Esophagus squamous epithelium (tissue), 5 donors: ENCODE results near the gene TNNI3. TPM values are rescaled to one million over a fixed set of nuclear protein-coding genes. Genes with fewer than 3 reads are reported as not detected.

Source experiments
- DNase-seq: peaks from one replicate; lab custom pipeline; 2025; lab: John Stamatoyannopoulos, UW
- H3K27ac ChIP-seq, 4 donors: fragments of 200-600 bp; sonication (generic); one replicate each; pipeline ENCODE4 v1.5.1; 2016 to 2019; ENCODE audit warnings: mild to moderate bottlenecking in 1 of 4
- H3K27me3 ChIP-seq, 4 donors: fragments of 200-600 bp; sonication (generic); 1 replicate in 3 of 4; 2 replicates in 1 of 4; pipeline versions ENCODE4 v1.5.1 to v1.6.0; 2017 to 2021; ENCODE audit warnings: antibody characterized with exemption in 1 of 4
- H3K36me3 ChIP-seq, 3 donors: fragments of 200-600 bp; sonication (generic); one replicate each; pipeline ENCODE4 v1.5.1; 2016 to 2019
- H3K4me1 ChIP-seq, 3 donors: fragments of 200-600 bp; sonication (generic); one replicate each; pipeline ENCODE4 v1.5.1; 2017 to 2019
- H3K4me3 ChIP-seq, 4 donors: fragments of 200-600 bp; sonication (generic); 1 replicate in 3 of 4; 2 replicates in 1 of 4; pipeline ENCODE4 v1.5.1; 2016 to 2019; ENCODE audit warnings: mild to moderate bottlenecking in 2 of 4, moderate library complexity in 1 of 4
- H3K9me3 ChIP-seq, 3 donors: fragments of 200-600 bp; sonication (generic); one replicate each; pipeline ENCODE4 v1.5.1; 2016 to 2019
- CTCF ChIP-seq, 6 experiments: fragments of 450-650 bp in 4 of 6; fragments of 200-600 bp in 2 of 6; sonication (generic) in 2 of 6; IDR thresholded peaks; one replicate each; pipeline ENCODE4 v1.5.1; 2016 to 2019; ENCODE audit warnings: antibody characterized with exemption in 6 of 6, mild to moderate bottlenecking in 4 of 6, moderate library complexity in 4 of 6
- POLR2A ChIP-seq, 4 donors: fragments of 450-650 bp; IDR thresholded peaks; one replicate each; pipeline ENCODE4 v1.6.1; 2017; ENCODE audit warnings: antibody characterized with exemption in 4 of 4, mild to moderate bottlenecking in 4 of 4, moderate library complexity in 3 of 4
- WGBS, 2 donors: methylation state at CpG; one replicate each; pipeline ENCODE4 v1.1.5; 2018; 5-methylcytosine and 5-hydroxymethylcytosine counted together
- intact Hi-C: fragments of 100-400 bp; cut with DNase I; formaldehyde crosslinking; loops from one replicate; pipeline ENCODE4 v1.15.0; 2022
- total RNA-seq, 4 donors: library from RNA; depleted of rRNA; stranded (reverse); fragments of >200 nt; gene quantifications; one replicate each; pipeline ENCODE4 v1.1.0, GENCODE V29; 2016
- donor health status: DM: yes; HTN: yes; CAD: no.

The TNNI3 gene
- total RNA-seq, 4 donors from 2014 or later, result not detected

DNA sequence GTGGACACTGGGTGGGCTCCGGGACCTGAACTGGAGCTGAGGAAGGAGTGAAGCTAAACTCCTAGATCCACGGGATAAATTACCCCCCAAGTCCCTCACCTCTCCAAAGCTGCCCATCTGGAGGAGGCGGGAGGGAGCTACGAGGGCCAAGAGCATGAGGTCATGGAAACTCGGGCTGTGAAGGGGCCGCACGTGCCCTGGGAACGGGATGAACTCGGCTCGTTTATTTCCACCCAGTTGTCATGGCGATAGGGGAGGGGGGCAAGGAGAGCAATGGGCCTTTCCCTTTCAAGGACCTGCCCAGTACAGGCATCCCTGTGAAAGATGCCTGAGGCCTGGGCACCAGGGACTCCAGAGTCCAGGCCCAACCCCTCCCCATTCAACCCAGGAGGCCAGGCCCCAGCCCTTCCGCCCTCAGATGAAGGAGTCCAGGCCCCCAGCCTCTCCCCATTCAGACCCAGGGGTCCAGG lies 43.9 kb downstream of the TNNI3 start:
- TF ChIP-seq CTCF (IDR thresholded peaks at IDR 0.05) (no peak), POLR2A (IDR thresholded peaks at IDR 0.05) (peak in 1 of 4 donors; percentile 28)
- intact Hi-C loops, result no loop called here
- Histone ChIP-seq H3K36me3 (peaks cover 0 to 36% (median 4%) of the 10 kb centered on the region in 3 donors), H3K4me1 (peaks cover 21 to 73% (median 43%) of the 10 kb centered on the region in 3 donors), H3K27me3 (no peaks in the 10 kb centered on the region), H3K27ac (peak overlapping the region; percentile 89 to 99 (median 94)), H3K4me3 (peak overlapping the region in 2 of 4 donors; percentile 14 to 27), H3K9me3 (no peaks in the 10 kb centered on the region)
- WGBS, 2 donors, result 44 to 71% methylated on average over 1 to 11 of the region's 12 CpGs
- DNase-seq, result no peak

DNA sequence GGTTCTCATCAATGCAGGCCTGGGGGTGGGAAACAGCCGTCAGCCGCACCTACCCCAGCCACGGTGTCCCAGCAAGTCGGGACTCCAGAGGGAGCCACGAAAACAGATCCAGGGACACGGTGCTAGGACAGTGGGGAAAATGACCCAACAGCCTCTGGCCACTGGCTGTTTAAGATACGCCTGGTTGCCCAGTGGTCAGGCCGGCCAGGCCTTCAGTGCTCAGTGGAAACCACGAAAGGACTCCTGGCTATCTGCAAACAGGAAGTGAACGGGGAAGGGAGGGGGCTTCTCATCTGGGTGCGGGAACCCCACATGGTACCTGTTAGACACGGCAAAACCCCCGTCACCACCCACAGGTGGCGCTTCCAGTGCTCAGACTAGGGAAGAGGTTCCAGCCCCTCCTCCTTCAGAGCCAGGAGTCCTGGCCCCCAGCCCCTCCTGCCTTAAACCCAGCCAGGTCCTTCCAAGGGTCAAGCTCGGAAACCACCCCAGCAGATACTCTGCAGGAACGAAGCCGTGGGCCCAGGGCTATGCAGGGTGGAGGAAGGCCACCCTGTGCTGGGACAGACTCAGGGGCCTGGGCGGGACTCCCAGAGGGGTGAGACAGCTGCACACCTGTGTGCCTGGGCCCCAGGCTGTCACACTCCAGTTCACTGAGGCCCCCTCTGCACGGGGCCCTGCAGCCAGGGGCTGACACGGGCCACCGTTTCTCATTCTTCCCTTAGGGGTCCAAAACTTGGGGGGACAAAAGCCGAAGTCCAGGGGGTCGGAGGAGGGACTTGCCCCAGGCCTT lies 44.6 kb downstream of the TNNI3 start:
- 75 to 77% methylated on average over 6 to 14 of the region's 23 CpGs for WGBS, 2 donors

GRCh38 chr19:55112246-55112776 lies 45.2 kb downstream of the TNNI3 start:
- TF ChIP-seq POLR2A (IDR thresholded peaks at IDR 0.05) (no peak), CTCF (IDR thresholded peaks at IDR 0.05) (no peak)
- Histone ChIP-seq H3K27me3 (no peaks in the 10 kb centered on the region), H3K9me3 (no peaks in the 10 kb centered on the region), H3K36me3 (peaks cover 0 to 42% (median 4%) of the 10 kb centered on the region in 3 donors), H3K4me3 (no peak overlapping the region), H3K27ac (peak overlapping the region; percentile 89 to 99 (median 94)), H3K4me1 (peaks cover 21 to 66% (median 41%) of the 10 kb centered on the region in 3 donors)
- intact Hi-C loops, result no loop called here
- no peak for DNase-seq
- WGBS, 2 donors, result 85% methylated on average over 4 of the region's 25 CpGs; no CpG with 5 or more reads in 1 of the 2 donors

More for the DNA sequence above, 44.6 kb downstream of the TNNI3 start:
- H3K4me1 ChIP-seq, result peaks cover 21 to 67% (median 41%) of the 10 kb centered on the region in 3 donors
- TF ChIP-seq CTCF (IDR thresholded peaks at IDR 0.05) (no peak), POLR2A (IDR thresholded peaks at IDR 0.05) (no peak)
- no peaks in the 10 kb centered on the region for H3K27me3 ChIP-seq
- peak overlapping the region in 2 of 4 donors; percentile 14 to 27 for H3K4me3 ChIP-seq
- intact Hi-C loops, result no loop called here
- H3K9me3 ChIP-seq, result no peaks in the 10 kb centered on the region
- peaks cover 0 to 42% (median 4%) of the 10 kb centered on the region in 3 donors for H3K36me3 ChIP-seq
- peak overlapping the region; percentile 89 to 99 (median 94) for H3K27ac ChIP-seq
- DNase-seq, result no peak

GRCh38 chr19:55111238-55111831 lies 46.2 kb downstream of the TNNI3 start:
- H3K36me3 ChIP-seq, result peaks cover 0 to 52% (median 4%) of the 10 kb centered on the region in 3 donors
- DNase-seq, result no peak
- no peak for TF ChIP-seq CTCF (IDR thresholded peaks at IDR 0.05)
- no peak for TF ChIP-seq POLR2A (IDR thresholded peaks at IDR 0.05)
- no peak overlapping the region for H3K4me3 ChIP-seq
- WGBS, 2 donors, result 63 to 84% methylated on average over 15 to 20 of the region's 21 CpGs
- peaks cover 15 to 59% (median 41%) of the 10 kb centered on the region in 3 donors for H3K4me1 ChIP-seq
- peak overlapping the region; percentile 89 to 99 (median 94) for H3K27ac ChIP-seq
- intact Hi-C loops, result no loop called here
- no peaks in the 10 kb centered on the region for H3K27me3 ChIP-seq
- H3K9me3 ChIP-seq, result no peaks in the 10 kb centered on the region
